AG10803 (cell line): Measurements from ENCODE around the gene FOXP2.
"Not testable (repeated sequence)": the region's sequence is repeated elsewhere in the genome, so short reads cannot be mapped to it uniquely, and the experiment has no call there.

Experiments used
- DNase-seq: peaks from one replicate; pipeline ENCODE4 v3.0.0; 2010; ENCODE audit warnings: low read depth
- H3K4me3 ChIP-seq: 2 replicates; pipeline ENCODE4 v1.5.1; 2011; ENCODE audit warnings: mild to moderate bottlenecking, low read length, control low read depth
- TF ChIP-seq, protein P1 (sequence below): conservative IDR thresholded peaks from 2 replicates; pipeline ENCODE4 v1.5.1; 2011; ENCODE audit warnings: mild to moderate bottlenecking, low read length, control low read depth, inconsistent platforms

FOXP2 gene

DNA sequence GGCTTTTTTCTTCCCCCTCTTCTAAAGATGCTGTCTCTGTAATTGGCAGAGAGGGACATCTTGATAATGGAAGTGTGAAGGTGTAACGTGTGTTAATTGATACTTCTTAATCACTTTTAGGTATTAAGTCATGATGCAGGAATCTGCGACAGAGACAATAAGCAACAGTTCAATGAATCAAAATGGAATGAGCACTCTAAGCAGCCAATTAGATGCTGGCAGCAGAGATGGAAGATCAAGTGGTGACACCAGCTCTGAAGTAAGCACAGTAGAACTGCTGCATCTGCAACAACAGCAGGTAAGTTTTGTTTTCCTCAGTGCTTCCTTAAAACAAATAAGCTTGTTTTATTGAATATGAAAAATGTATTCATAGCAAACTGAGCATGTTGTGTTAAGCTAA lies 11.8 kb downstream of the FOXP2 start:
- H3K4me3 ChIP-seq, result no peak overlapping the region
- TF ChIP-seq, protein P1, sequence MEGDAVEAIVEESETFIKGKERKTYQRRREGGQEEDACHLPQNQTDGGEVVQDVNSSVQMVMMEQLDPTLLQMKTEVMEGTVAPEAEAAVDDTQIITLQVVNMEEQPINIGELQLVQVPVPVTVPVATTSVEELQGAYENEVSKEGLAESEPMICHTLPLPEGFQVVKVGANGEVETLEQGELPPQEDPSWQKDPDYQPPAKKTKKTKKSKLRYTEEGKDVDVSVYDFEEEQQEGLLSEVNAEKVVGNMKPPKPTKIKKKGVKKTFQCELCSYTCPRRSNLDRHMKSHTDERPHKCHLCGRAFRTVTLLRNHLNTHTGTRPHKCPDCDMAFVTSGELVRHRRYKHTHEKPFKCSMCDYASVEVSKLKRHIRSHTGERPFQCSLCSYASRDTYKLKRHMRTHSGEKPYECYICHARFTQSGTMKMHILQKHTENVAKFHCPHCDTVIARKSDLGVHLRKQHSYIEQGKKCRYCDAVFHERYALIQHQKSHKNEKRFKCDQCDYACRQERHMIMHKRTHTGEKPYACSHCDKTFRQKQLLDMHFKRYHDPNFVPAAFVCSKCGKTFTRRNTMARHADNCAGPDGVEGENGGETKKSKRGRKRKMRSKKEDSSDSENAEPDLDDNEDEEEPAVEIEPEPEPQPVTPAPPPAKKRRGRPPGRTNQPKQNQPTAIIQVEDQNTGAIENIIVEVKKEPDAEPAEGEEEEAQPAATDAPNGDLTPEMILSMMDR, result no peak
- DNase-seq, result no peak

DNA sequence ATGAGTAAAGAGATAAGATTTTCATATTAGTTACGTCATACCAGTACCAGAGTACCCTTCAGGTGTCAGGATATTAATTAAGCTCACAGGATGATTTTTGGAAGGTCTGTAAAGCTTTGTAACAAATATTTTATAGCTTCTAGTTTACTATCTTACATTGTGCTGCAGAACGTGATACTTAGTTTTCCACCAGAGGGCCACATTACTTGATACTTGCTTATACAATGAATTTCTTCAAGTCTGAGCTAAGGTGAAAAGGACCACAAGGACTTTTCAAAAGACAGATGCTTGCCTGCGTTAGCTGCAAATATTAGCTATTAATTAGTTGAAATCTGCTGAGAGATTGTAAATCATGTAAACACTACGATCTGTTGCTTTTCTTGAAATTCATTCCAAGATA lies 12.2 kb downstream of the FOXP2 start:
- DNase-seq, result peak; percentile 29
- TF ChIP-seq, protein P1, result peak; percentile 57
- H3K4me3 ChIP-seq, result no peak overlapping the region

DNA sequence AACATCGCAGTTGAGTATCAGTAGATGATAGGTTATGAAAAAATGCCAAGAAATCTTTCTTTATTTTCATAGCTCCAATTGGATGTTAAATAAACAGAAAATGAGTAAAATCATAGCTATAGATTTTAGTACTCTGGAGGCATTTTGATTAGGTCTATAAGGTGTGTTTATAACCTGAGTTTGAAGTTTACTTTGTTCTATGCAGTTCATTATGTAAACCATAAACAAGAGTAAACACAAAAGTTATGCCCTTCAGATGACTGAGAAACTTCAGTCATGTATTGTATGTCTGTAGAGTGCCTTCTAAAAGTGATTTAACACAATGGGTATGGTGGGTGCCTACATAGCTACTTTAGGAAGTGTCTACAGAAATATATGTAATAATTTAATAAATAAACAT lies 13.6 kb downstream of the FOXP2 start:
- no peak for DNase-seq
- TF ChIP-seq, protein P1, result no peak

DNA sequence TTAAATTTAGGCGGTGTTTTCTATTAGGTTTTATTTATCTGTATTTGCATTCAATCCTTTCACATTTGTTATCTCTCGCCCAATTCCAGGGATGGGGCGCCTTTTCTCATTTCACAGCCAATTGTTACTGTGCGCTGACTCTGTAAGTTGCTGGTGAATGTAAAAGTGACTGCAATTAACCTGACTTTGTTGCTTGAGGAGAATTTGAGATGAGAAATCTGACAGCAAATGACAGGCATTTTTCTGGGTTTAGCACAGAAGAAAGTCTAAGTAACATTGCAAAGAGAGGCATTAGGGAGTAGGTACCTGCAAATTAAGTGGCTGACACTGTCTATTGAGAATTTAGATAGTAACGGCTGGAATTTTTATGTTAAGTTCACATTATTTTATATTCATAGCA lies 16.6 kb downstream of the FOXP2 start:
- TF ChIP-seq, protein P1, result no peak
- no peak for DNase-seq
- H3K4me3 ChIP-seq, result no peak overlapping the region

More for the DNA sequence above, 13.6 kb downstream of the FOXP2 start:
- no peak overlapping the region for H3K4me3 ChIP-seq

DNA sequence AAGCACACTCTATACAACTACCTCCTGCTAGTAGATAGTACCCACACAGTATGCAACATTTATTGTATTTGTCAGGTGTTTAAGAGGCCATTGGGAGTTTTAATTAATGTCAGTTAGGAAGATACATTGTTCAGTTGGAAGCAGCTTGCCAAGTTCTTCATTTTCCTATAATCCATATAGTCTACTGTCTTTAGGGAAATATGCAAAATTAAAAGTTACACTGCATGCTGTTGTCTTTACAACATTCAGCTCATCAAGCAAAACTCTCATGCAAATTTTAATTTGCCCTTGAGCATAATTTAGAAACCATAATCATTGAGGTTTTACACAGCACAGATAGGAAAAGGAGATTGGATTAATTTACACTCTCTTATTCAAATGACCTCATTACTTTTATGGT lies 17.4 kb downstream of the FOXP2 start:
- DNase-seq, result no peak
- TF ChIP-seq, protein P1, result no peak
- no peak overlapping the region for H3K4me3 ChIP-seq

DNA sequence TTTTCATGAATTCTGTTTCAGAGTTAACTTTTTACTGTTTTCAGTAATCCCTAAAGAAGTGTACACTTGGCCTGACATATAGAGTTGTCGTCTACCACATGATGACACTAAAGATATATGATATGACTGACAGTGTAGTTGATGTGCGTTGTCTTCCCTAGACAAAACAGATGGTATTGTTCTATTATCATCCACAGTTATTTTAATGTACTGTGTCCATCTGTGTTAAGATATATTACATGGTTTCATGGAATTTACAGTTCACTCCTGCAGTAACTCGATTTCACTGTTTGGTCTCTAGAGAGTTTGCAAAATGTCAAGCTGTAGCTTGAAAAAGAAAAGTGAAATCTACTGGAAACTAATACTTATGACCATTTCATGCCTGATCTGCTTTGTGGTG lies 18.1 kb downstream of the FOXP2 start:
- DNase-seq, result no peak
- H3K4me3 ChIP-seq, result no peak overlapping the region
- TF ChIP-seq, protein P1, result no peak

DNA sequence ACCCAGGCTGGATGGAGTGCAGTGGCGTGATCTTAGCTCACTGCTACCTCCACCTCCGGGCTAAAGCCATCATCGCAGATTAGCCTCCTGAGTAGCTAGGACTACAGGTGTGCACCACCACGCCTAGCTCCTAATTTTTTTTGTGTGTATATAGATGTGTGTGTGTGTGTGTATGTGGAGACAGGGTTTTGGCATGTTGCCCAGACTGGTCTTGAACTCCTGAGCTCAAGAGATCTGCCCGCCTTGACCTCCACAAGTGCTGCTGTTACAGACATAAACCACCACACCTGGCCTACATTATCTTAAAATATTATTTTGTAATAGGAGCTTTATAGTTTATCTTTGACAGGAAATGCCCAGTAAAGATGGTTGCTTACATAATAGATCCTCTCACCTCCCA lies 25.0 kb downstream of the FOXP2 start:
- DNase-seq, result no peak
- TF ChIP-seq, protein P1, result no peak
- H3K4me3 ChIP-seq, result no peak overlapping the region

DNA sequence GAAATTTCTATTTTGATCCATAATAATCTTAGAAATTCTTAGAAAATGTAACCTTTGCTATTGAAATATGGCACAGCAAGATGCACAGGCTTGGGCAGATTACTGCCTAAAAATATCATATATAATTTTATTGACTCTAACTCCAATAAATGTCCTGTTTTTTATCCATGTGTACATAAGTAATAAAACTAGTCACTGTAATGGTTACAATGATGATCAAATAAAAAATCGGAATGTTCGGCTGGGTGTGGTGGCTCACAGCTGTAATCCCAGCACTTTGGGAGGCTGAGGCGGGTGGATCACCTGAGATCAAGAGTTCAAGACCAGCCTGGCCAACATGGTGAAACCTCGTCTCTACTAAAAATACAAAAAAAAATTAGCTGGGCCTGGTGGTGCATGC lies 26.3 kb downstream of the FOXP2 start:
- not testable (repeated sequence) for DNase-seq, H3K4me3 ChIP-seq
